Neuron (in vitro differentiated cells): ENCODE data around the gene NKX6-2.
"Not testable (repeated sequence)": the region's sequence is repeated elsewhere in the genome, so short reads cannot be mapped to it uniquely, and the experiment has no call there.

Experiments used
- H2AFZ ChIP-seq: one replicate; pipeline ENCODE4 v1.6.1; 2013; ENCODE audit warnings: low read depth, mild to moderate bottlenecking, inconsistent platforms, low read length, moderate library complexity
- H3K27me3 ChIP-seq: one replicate; pipeline ENCODE4 v1.6.1; 2013; ENCODE audit warnings: low read length; ENCODE audit not compliant: insufficient read depth
- H3K36me3 ChIP-seq: one replicate; pipeline ENCODE4 v1.6.1; 2013; ENCODE audit warnings: low read length; ENCODE audit not compliant: insufficient read depth
- H3K4me1 ChIP-seq: one replicate; pipeline ENCODE4 v1.6.1; 2013; ENCODE audit warnings: low read length; ENCODE audit not compliant: insufficient read depth
- H3K4me3 ChIP-seq: 2 replicates; pipeline ENCODE4 v1.5.1; 2013; ENCODE audit warnings: mild to moderate bottlenecking, low read length, moderate library complexity
- H3K9me3 ChIP-seq: one replicate; pipeline ENCODE4 v1.6.1; 2013; ENCODE audit warnings: low read length

Gene NKX6-2

DNA sequence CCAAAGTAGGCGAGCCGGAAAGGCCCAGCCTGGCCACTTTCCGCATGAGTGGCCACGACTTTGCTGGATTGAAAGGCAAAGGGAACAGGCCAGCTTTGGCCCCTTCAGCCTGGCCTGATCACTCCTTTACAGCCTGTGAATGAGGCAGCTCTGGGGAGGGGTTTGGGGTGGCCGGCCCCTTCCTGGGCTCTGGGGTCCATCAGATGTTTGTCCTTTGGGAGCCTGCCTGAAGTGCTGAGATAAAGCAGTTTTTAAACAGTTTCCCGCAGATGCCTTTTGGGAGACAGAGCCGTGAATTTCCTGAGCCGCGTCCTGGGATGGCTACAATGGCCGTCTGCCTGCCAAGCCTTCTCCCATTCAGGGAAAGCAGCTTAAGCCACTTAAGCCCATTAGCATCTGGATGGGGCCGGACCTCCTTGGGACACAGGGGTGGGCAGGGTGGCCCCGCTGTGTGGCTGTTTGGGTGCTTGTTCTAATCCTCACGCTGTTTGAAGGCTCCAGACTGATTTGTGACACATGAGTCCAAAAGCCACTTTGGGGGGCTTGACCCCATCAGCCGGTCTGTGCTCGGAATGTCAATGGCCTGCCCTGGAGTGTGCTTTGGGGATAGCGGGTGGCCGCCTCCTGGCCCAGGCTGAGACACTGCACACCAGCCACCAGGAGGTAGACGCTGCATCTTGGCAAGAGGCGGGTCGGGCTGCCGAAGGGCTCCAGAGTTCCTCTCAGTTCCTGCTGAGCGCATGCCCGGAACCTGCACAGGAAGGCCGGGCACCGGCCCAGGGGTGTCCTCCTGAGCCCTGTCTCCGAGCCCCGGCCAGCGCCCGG lies 38.9 kb downstream of the NKX6-2 start:
- H3K27me3 ChIP-seq: no peaks in the 10 kb centered on the region
- no peak overlapping the region for H3K4me3 ChIP-seq
- peaks cover 32% of the 10 kb centered on the region for H3K4me1 ChIP-seq
- H2AFZ ChIP-seq: no peak overlapping the region
- H3K36me3 ChIP-seq: no peaks in the 10 kb centered on the region
- H3K9me3 ChIP-seq: no peaks in the 10 kb centered on the region

DNA sequence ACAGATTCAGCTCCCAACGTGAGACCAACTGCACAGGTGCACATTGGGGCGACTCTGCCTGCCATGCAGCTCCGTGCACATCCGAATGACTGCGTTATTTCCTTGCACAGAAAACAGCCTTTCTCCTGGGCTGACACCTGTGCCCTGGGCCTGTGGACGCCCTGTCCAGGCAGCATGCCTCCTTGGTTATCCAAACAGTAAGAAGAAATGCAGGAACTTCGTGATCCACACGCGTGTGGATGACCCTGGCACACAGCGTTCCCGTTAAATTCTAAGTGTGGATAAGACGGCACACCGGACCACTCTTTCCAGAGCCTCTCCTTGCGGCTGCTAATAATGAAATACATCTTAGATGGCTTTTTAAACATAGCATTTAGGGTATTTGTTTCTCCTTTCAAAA lies 39.6 kb downstream of the NKX6-2 start:
- Histone ChIP-seq H3K27me3 (no peaks in the 10 kb centered on the region), H3K9me3 (no peaks in the 10 kb centered on the region), H3K36me3 (no peaks in the 10 kb centered on the region), H3K4me1 (peaks cover 35% of the 10 kb centered on the region), H2AFZ (no peak overlapping the region), H3K4me3 (no peak overlapping the region)

DNA sequence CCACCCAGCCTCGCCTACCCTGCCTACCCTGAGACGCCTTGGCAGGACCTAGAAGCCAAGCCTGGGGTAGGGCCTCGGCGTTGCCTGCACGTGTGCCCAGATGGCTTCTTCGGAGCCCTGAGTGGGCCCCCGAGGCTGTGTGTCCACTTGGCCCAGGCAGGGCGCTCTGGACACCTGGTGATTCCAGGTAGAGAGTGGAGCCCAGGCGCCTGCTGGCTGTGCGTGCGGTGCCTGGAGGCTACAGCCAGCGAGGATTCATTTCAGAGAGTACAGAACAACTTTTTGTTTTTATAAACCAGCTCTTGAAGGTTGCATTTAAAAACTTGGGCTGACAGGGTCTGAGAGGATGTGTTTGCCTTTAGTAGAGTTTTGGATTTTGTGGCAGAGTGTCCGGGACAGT lies 40.0 kb downstream of the NKX6-2 start:
- H3K4me3 ChIP-seq: no peak overlapping the region
- H3K27me3 ChIP-seq: no peaks in the 10 kb centered on the region
- no peak overlapping the region for H2AFZ ChIP-seq
- H3K4me1 ChIP-seq: peaks cover 35% of the 10 kb centered on the region
- H3K36me3 ChIP-seq: no peaks in the 10 kb centered on the region
- no peaks in the 10 kb centered on the region for H3K9me3 ChIP-seq

DNA sequence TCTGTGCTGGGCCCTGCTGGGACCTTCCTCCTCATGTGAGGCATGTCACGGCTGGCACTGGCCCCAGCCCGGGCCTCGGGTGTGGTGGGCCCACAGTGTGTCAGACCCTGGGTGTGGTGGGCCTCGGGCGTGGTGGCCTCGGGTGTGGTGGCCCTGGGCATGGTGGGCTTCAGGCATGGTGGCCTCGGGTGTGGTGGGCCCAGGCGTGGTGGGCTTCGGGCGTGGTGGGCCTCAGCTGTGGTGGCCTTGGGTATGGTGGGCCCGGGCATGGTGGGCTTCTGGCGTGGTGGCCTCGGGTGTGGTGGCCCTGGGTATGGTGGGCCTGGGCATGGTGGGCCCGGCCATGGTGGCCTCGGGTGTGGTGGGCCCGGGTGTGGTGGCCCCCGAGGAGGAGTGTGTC lies 40.4 kb downstream of the NKX6-2 start:
- no peak overlapping the region for H3K4me3 ChIP-seq
- peaks cover 4% of the 10 kb centered on the region for H3K9me3 ChIP-seq
- no peak overlapping the region for H2AFZ ChIP-seq
- H3K27me3 ChIP-seq: no peaks in the 10 kb centered on the region
- peaks cover 35% of the 10 kb centered on the region for H3K4me1 ChIP-seq
- H3K36me3 ChIP-seq: no peaks in the 10 kb centered on the region

DNA sequence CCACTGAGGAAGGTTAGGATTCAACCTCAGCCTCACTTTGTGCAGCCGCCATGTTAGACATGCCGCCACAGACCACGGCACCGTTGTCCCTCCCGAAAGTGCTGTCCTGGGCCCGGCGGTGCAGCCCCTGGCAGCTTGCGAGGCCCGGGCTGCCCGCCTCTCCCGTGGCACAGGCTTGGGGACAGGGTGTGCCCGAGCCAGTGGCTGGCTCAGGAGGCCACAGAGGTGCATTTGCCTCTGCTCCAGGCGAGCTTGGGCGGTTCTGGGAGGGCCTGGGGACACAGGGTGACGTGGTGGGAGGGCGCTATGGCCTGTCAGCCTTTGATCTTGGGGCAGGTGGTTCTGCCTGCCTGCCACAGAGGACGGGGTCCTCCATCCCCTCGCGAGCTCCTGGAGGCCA lies 41.1 kb downstream of the NKX6-2 start:
- Histone ChIP-seq H3K4me3 (no peak overlapping the region), H3K36me3 (no peaks in the 10 kb centered on the region), H3K4me1 (peaks cover 35% of the 10 kb centered on the region), H2AFZ (no peak overlapping the region), H3K27me3 (no peaks in the 10 kb centered on the region), H3K9me3 (peaks cover 9% of the 10 kb centered on the region)

DNA sequence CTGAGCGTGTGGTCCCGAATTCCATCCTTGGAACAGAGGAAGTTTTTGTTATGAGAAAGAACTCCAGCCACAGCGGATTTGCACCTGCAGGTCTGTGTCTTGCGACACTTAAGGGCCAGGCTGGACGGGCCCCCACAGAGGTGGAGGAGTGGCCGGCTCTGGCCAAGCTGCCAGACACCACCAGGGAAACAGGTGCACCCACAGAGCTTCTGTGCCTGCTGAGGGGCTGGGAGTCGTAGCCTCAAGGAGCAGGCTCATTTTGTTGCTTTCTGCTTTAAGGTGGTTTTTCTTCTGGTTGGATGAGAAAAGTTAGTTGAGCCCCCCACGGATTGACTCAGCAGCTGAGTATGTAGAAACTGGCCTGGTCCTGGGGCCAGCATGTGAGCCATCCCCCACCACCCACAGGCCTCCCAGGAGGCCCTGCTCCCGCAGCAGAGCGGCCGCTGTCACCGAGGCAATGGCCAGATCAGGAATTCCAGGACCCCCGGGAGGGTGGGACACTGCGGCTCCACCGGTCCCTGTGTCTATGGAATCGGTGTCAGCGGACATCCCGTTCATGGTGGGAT lies 41.9 kb downstream of the NKX6-2 start:
- Histone ChIP-seq H3K36me3 (no peaks in the 10 kb centered on the region), H3K9me3 (peaks cover 16% of the 10 kb centered on the region), H3K4me1 (peaks cover 35% of the 10 kb centered on the region), H2AFZ (no peak overlapping the region), H3K27me3 (no peaks in the 10 kb centered on the region), H3K4me3 (no peak overlapping the region)

DNA sequence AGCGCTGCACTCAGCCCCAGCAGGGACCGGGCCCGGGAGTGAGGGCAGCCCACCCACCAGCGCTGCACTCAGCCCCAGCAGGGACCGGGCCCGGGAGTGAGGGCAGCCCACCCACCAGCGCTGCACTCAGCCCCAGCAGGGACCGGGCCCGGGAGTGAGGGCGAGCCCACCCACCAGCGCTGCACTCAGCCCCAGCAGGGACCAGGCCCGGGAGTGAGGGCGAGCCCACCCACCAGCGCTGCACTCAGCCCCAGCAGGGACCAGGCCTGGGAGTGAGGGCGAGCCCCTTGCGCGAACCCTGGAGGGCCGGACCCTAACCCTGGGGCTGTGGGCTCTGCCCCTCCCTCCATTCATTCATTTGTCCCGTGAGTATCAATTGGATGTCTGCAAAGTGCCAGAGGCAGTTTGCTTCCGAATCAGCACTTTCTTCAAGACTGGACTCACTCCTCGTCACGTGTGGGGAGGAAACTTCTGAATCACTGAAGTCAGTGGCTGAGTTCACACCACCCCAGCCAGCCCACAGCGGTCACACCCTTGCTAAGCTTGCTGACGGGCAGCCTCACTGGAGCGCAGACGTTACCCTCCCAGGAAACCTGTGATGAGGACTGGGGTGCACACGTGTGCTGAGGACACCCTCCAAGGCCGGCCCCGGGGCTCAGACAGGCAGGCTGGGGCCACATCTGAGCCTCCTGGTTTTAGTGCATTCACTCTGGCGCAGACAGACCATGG lies 42.6 kb downstream of the NKX6-2 start:
- Histone ChIP-seq H3K4me1 (peaks cover 35% of the 10 kb centered on the region), H3K9me3 (peaks cover 20% of the 10 kb centered on the region)
- not testable (repeated sequence) for H3K27me3 ChIP-seq, H2AFZ ChIP-seq, H3K4me3 ChIP-seq, H3K36me3 ChIP-seq

DNA sequence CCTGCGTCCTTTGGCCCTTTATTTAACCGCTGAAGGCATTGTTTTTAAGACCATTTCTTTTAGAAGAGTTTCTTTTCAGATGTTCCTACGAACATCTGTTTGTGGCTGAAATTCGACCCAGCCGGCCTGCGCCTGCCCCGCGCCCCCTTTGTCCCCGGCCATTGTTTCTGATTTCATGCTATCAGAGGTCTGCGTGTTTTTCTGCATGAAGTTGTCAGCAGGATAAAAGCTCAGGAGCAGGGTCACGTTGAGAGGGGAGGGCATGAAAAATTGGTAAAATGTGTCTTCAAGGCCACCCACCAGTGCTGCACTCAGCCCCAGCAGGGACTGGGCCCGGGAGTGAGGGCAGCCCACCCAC lies 43.1 kb downstream of the NKX6-2 start:
- Histone ChIP-seq H3K9me3 (peaks cover 23% of the 10 kb centered on the region), H2AFZ (no peak overlapping the region), H3K4me1 (peaks cover 32% of the 10 kb centered on the region), H3K4me3 (no peak overlapping the region), H3K27me3 (no peaks in the 10 kb centered on the region), H3K36me3 (no peaks in the 10 kb centered on the region)

DNA sequence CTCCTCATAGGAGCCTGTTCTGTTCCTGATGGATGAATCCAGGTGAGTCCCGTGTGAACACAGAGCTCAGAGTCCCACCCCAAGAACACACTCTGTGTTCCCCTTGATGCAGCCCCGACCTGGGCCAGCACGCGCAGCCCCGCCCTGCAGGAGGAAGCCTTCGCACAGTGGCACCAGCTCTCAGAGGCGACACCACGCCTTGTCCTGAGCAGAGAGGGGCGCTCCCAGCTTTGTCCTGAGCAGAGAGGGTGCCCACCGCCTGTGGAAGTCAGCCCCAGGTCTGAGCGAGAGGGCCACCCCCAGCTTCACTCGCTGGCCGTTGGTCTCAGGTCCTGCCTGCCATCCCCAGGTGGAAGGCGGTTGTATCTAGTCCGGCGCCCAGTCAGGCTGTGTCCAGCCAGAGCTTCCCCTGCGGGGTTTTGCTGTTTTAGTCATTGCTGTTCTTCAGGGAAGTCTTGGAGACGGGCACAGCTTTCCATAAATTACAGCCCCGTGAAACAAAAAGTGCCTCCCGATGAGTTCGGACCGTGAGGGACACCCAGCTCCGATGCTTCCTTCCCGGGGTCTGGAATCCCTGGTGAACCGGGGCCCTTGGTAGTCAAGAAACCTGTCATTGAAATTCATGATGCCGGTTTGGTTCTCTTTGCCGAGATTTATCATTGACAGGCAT lies 43.6 kb downstream of the NKX6-2 start:
- H3K27me3 ChIP-seq: no peaks in the 10 kb centered on the region
- peaks cover 30% of the 10 kb centered on the region for H3K4me1 ChIP-seq
- H3K9me3 ChIP-seq: peaks cover 23% of the 10 kb centered on the region
- no peak overlapping the region for H2AFZ ChIP-seq
- no peaks in the 10 kb centered on the region for H3K36me3 ChIP-seq
- H3K4me3 ChIP-seq: no peak overlapping the region

DNA sequence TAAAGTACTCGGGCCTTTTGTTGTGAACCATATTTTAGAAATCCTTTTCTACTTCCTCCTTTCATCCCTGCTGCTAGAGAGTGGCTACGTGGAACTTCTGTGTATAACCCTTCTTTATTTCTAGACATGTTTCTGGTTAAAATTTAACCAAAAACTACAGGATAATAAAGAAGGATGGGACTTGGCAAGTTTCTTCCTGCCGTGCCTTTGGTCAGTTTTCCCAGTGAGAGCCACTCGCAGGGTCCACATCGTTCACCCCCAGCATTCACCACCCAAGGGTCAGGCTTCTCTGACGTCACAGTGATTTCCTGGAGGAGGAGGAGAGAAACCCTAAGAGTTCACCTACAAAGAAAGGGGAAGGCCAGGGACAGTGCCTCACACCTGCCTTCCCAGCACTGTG lies 45.4 kb downstream of the NKX6-2 start:
- Histone ChIP-seq H3K27me3 (no peaks in the 10 kb centered on the region), H3K4me1 (peaks cover 21% of the 10 kb centered on the region)

DNA sequence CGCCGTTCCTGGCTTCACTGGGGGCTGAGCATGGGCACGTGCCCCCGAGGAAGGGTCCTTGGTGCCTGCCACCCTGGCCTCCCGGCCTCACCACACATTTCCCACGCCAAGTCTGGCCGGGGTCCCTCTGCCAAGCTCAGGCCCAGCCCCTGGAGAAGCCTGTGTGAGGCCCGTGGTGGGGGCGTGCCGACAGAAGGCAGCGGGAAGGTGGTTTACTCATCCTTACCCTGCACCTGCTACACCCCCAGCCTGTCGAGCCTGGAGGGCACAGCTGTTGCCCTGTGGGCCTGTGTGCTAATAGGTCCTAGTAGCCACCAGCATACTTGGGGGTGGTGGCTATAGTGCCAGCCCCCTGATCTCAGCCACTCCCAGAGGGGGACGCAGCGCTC lies 46.7 kb downstream of the NKX6-2 start:
- H3K27me3 ChIP-seq: no peaks in the 10 kb centered on the region
- H3K4me3 ChIP-seq: no peak overlapping the region
- no peaks in the 10 kb centered on the region for H3K36me3 ChIP-seq
- peaks cover 34% of the 10 kb centered on the region for H3K4me1 ChIP-seq
- H2AFZ ChIP-seq: no peak overlapping the region
- H3K9me3 ChIP-seq: peaks cover 23% of the 10 kb centered on the region

More for the DNA sequence above, 45.4 kb downstream of the NKX6-2 start:
- peaks cover 23% of the 10 kb centered on the region for H3K9me3 ChIP-seq
- no peak overlapping the region for H2AFZ ChIP-seq
- H3K4me3 ChIP-seq: no peak overlapping the region
- H3K36me3 ChIP-seq: no peaks in the 10 kb centered on the region

DNA sequence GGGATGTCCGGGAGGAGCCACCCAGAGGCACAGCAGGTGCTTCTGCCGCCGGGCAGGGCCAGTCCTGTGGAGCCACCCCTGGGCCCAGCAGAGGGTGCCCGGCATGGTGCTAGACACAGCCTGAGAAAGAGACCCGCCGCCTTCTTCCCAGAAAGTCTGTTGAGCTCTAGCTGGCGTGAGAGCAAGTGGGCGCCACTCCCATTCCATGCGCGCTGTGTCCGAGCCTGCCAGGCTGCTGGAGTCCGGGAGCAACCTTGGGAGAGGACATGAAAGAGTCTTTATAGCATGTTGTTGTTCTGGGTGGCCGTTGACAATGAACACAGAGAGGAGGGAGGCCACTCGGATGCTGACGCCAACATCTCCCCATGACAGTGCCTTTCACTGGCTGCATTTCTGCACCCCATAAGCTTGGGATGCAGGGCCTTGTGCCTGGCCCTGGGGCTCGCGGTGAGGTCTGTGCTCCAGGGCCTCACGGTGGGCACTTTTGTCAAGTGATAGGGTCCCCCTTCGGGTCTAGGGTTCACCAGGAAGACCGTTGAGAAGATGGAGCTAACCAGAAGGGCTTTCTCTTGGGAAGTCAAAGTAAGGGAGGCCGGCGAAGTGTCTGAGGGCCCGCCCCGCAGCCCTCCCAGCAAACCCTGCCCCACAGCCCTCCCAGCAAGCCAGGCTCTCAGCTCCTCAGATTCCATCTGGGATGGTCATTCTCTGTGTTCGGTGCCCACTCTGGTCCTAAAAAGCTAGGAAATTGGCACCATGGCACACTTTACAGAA lies 47.3 kb downstream of the NKX6-2 start:
- peaks cover 32% of the 10 kb centered on the region for H3K4me1 ChIP-seq
- H3K36me3 ChIP-seq: no peaks in the 10 kb centered on the region
- H3K9me3 ChIP-seq: peaks cover 23% of the 10 kb centered on the region
- no peak overlapping the region for H2AFZ ChIP-seq
- no peak overlapping the region for H3K4me3 ChIP-seq
- no peaks in the 10 kb centered on the region for H3K27me3 ChIP-seq
